PC-9 (cell line): ENCODE measurements around the gene IL1RAPL1.

Source experiments
- CTCF ChIP-seq: fragments of 200-600 bp; sonication (generic); conservative IDR thresholded peaks from 2 replicates; pipeline ENCODE4 v1.6.1; 2017; ENCODE audit warnings: mixed run types, antibody characterized with exemption, mild to moderate bottlenecking, moderate library complexity
- EZH2 ChIP-seq: fragments of 200-600 bp; sonication (generic); IDR thresholded peaks from 2 replicates; pipeline ENCODE4 v1.8.0; 2017; ENCODE audit warnings: antibody characterized with exemption, low read depth

DNA sequence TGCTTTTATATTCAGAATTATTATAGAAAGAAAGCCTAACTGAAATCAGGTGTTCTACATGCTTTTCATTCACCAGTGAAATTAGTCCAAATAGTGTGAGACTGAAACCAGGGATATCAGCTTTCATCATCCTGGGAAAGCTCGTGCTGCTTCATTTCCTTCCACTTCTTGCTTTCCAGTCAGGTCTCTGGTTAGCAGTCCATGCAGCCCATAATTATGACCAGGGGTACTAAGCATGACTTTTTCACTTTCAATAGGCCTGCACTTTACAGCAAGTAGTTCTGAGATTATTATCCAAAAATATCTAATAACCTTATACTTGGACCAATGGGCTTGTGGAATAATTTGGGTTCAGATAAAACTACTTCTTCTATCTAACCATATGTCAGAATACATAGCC is 954.9 kb downstream of the IL1RAPL1 start:
- TF ChIP-seq EZH2 (no peak), CTCF (no peak)
